Hepatocyte (in vitro differentiated cells): Measurements from ENCODE around the gene FRMD3. TPM values are rescaled to one million over a fixed set of nuclear protein-coding genes. Genes with fewer than 3 reads are reported as not detected.

Experiments
- DNase-seq: peaks from one replicate; pipeline ENCODE4 v3.0.0-alpha.2; 2016; ENCODE audit warnings: low spot score
- H2AFZ ChIP-seq: fragments of 200-600 bp; sonication (generic); 2 replicates; pipeline ENCODE4 v1.6.0; 2016; ENCODE audit warnings: antibody characterized with exemption, mild to moderate bottlenecking
- H3K27ac ChIP-seq: fragments of 200-600 bp; sonication (generic); 2 replicates; pipeline ENCODE4 v1.5.1; 2016; ENCODE audit warnings: mild to moderate bottlenecking
- H3K27me3 ChIP-seq: fragments of 200-600 bp; sonication (generic); 2 replicates; pipeline ENCODE4 v1.6.1; 2016
- H3K36me3 ChIP-seq: fragments of 200-600 bp; sonication (generic); replicated peaks from 2 replicates; pipeline ENCODE4 v1.5.1; 2016; ENCODE audit warnings: low read depth; ENCODE audit not compliant: insufficient read depth
- H3K4me1 ChIP-seq: fragments of 200-600 bp; sonication (generic); 2 replicates; pipeline ENCODE4 v1.5.1; 2016; ENCODE audit warnings: mild to moderate bottlenecking, moderate library complexity; ENCODE audit not compliant: insufficient read depth
- H3K4me2 ChIP-seq: fragments of 200-600 bp; sonication (generic); 2 replicates; pipeline ENCODE4 v1.6.0; 2016
- H3K4me3 ChIP-seq: fragments of 200-600 bp; sonication (generic); 2 replicates; pipeline ENCODE4 v1.5.1; 2016; ENCODE audit warnings: mild to moderate bottlenecking
- H3K79me2 ChIP-seq: fragments of 200-600 bp; sonication (generic); 2 replicates; pipeline ENCODE4 v1.6.0; 2017; ENCODE audit warnings: mild to moderate bottlenecking
- H3K9me2 ChIP-seq: fragments of 200-600 bp; sonication (generic); replicated peaks from 2 replicates; pipeline ENCODE4 v1.6.0; 2017; ENCODE audit warnings: mild to moderate bottlenecking; ENCODE audit not compliant: insufficient read depth
- H3K9me3 ChIP-seq: fragments of 200-600 bp; sonication (generic); 2 replicates; pipeline ENCODE4 v1.5.1; 2016; ENCODE audit warnings: low read depth, mild to moderate bottlenecking
- H4K20me1 ChIP-seq: fragments of 200-600 bp; sonication (generic); 2 replicates; pipeline ENCODE4 v1.6.0; 2016; ENCODE audit warnings: mild to moderate bottlenecking; ENCODE audit not compliant: insufficient read depth, poor library complexity, severe bottlenecking
- EZH2 ChIP-seq: fragments of 200-600 bp; sonication (generic); IDR thresholded peaks from 2 replicates; pipeline ENCODE4 v1.6.1; 2016; ENCODE audit warnings: antibody characterized with exemption, mild to moderate bottlenecking, borderline replicate concordance
- EZH2phosphoT487 ChIP-seq: fragments of 200-600 bp; sonication (generic); IDR thresholded peaks from one replicate; pipeline ENCODE4 v1.6.1; 2018; ENCODE audit warnings: antibody characterized with exemption, mild to moderate bottlenecking, low read depth, moderate library complexity; ENCODE audit not compliant: unreplicated experiment, severe bottlenecking
- WGBS: methylation state at CpG from one replicate; pipeline ENCODE4 v1.1.6; 2016; ENCODE audit warnings: low lambda C conversion rate; ENCODE audit errors: missing lambda C conversion rate; 5-methylcytosine and 5-hydroxymethylcytosine counted together
- polyA plus RNA-seq: library from polyadenylated mRNA; unstranded; fragments of >200 nt; fragmentation: Nextera tagmentation; extraction: Ambion mirVana; gene quantifications from 2 replicates; pipeline ENCODE4 v1.2.1, GENCODE V29; 2016
- total RNA-seq: library from RNA; depleted of rRNA; stranded (reverse); fragments of >200 nt; gene quantifications from 2 replicates; pipeline ENCODE4 v1.2.3, GENCODE V29; 2014
- TF ChIP-seq, protein P1 (sequence below): fragments of 200-600 bp; sonication (generic); IDR thresholded peaks from 2 replicates; pipeline ENCODE4 v1.5.1; 2016; ENCODE audit warnings: antibody characterized with exemption, mild to moderate bottlenecking; ENCODE audit not compliant: poor library complexity

Gene FRMD3
- total and polyA plus RNA-seq, 2 experiments from 2014 or later = 3.9 to 7.0 TPM

DNA sequence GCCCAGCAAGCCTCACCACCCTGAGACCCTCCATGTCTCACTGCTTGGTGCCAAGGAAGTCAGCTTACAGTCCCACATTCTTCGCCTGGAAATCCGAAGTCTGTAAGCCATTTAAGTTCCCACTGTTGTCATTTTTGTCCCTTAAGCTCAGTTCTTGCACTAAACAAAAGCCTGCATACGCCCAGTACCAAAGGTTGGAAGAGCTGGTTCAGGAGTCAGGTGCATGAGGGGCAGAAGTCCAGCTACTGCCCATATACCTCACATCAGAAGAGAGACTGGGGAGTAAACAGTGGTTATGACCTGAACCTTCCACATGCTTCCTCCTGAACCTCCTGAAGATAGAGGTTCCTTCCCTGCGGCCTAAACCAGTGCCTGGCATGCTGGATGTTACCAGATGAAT, 146.0 kb downstream of the FRMD3 start:
- Histone ChIP-seq H3K4me1 (no peaks in the 10 kb centered on the region), H3K27me3 (no peaks in the 10 kb centered on the region), H2AFZ (no peak overlapping the region), H4K20me1 (no peaks in the 10 kb centered on the region), H3K9me3 (no peaks in the 10 kb centered on the region), H3K36me3 (no peaks in the 10 kb centered on the region), H3K27ac (no peak overlapping the region), H3K4me2 (no peak overlapping the region), H3K9me2 (no peaks in the 10 kb centered on the region), H3K4me3 (no peak overlapping the region), H3K79me2 (no peaks in the 10 kb centered on the region)
- peak; percentile 9 for DNase-seq
- 87% methylated on average over 4 of the region's 4 CpGs for WGBS
- TF ChIP-seq EZH2phosphoT487 = no peak
- TF ChIP-seq, protein P1, sequence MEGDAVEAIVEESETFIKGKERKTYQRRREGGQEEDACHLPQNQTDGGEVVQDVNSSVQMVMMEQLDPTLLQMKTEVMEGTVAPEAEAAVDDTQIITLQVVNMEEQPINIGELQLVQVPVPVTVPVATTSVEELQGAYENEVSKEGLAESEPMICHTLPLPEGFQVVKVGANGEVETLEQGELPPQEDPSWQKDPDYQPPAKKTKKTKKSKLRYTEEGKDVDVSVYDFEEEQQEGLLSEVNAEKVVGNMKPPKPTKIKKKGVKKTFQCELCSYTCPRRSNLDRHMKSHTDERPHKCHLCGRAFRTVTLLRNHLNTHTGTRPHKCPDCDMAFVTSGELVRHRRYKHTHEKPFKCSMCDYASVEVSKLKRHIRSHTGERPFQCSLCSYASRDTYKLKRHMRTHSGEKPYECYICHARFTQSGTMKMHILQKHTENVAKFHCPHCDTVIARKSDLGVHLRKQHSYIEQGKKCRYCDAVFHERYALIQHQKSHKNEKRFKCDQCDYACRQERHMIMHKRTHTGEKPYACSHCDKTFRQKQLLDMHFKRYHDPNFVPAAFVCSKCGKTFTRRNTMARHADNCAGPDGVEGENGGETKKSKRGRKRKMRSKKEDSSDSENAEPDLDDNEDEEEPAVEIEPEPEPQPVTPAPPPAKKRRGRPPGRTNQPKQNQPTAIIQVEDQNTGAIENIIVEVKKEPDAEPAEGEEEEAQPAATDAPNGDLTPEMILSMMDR = no peak
- TF ChIP-seq EZH2 = no peak

DNA sequence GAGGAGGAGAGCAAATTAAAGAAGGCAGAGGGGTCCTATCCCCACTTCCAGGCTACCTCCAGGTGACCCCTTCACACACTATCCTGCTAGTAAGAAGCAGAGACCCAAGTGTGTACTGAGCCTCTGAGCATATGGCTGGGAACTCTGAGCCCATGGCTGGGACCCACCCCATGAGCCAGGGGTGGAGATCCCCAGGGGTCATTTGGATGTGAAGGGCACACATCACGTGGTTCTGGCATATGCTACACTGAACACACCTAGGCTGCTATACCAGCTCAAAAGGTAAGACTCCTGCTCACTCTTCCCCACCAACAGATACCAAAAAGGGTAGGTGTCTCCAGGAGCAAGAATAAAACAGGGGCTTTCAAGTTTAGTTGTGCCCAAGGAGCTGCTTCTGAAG, 149.9 kb downstream of the FRMD3 start:
- no peak for DNase-seq
- no peaks in the 10 kb centered on the region for H3K36me3 ChIP-seq

DNA sequence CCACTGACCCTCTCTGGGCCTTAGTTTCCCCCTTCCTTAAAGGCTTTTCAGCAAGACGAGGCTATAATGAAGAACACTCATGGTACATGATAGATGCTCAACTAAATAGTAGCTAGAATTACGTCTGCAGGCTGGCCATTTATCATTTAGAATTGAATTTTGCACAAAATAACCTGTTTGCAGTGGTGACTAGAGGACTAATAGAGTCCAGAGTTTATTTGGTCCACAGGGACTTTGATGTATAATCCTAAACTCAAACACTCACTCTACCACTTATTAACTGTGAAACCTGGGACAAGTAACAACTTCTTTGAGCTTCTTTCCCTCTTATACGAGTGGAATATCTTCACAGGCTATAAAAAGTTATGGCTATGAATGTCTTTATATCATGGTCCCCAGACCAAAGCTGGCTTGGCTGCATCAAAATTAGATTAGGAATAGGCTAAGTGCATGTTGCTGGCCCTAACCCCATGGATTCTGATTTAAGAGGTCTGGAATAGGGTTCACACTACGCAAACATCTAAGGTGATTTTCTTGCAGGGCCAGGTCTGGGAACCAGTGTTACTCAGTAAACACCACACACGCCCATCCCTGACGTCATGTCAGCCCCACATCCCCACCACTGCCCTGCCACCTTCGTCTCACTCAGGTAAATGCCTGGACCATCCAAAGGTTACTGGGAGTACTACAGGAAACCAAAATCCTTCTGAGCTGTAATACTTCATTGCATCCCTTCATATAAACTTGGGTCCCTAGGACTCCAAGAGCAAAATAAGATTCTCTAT, 150.6 kb downstream of the FRMD3 start:
- H4K20me1 ChIP-seq = no peaks in the 10 kb centered on the region
- no peaks in the 10 kb centered on the region for H3K27me3 ChIP-seq
- WGBS = 69% methylated on average over 7 of the region's 7 CpGs
- no peaks in the 10 kb centered on the region for H3K4me1 ChIP-seq
- TF ChIP-seq EZH2phosphoT487 = no peak
- no peak for DNase-seq
- no peaks in the 10 kb centered on the region for H3K9me2 ChIP-seq
- H2AFZ ChIP-seq = no peak overlapping the region
- no peaks in the 10 kb centered on the region for H3K36me3 ChIP-seq
- H3K79me2 ChIP-seq = no peaks in the 10 kb centered on the region
- H3K4me2 ChIP-seq = no peak overlapping the region
- H3K27ac ChIP-seq = no peak overlapping the region
- no peaks in the 10 kb centered on the region for H3K9me3 ChIP-seq
- H3K4me3 ChIP-seq = no peak overlapping the region

More for the DNA sequence above, 149.9 kb downstream of the FRMD3 start:
- H3K79me2 ChIP-seq = no peaks in the 10 kb centered on the region
- H3K9me2 ChIP-seq = no peaks in the 10 kb centered on the region
- H3K9me3 ChIP-seq = no peaks in the 10 kb centered on the region
- H3K27ac ChIP-seq = no peak overlapping the region
- no peaks in the 10 kb centered on the region for H4K20me1 ChIP-seq
- no peaks in the 10 kb centered on the region for H3K27me3 ChIP-seq
- H3K4me1 ChIP-seq = no peaks in the 10 kb centered on the region
- H2AFZ ChIP-seq = no peak overlapping the region
- H3K4me3 ChIP-seq = no peak overlapping the region
- TF ChIP-seq, protein P1 = no peak
- no peak for TF ChIP-seq EZH2
- no peak for TF ChIP-seq EZH2phosphoT487
- 88% methylated on average over 1 of the region's 1 CpG for WGBS
- H3K4me2 ChIP-seq = no peak overlapping the region

DNA sequence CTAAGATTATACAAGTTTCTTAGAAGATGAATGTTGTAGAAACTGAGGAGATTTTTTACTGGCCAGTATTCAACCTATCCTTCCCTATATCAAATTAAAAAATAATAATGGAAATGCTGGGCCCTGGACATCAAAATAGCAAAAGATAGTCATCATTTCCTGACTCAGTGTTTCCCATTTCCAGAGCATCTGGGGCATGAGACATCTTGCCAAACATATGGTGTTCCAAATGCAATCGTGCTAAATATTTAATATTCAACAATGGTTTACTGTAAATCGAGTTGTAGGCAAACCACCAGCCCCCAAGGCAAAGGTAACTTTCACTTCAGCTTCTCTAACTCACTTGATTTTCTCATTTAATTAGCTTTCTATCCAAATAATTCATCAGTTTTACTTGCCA, 152.9 kb downstream of the FRMD3 start:
- Histone ChIP-seq H3K9me3 (no peaks in the 10 kb centered on the region), H2AFZ (no peak overlapping the region), H3K9me2 (no peaks in the 10 kb centered on the region), H3K36me3 (no peaks in the 10 kb centered on the region), H4K20me1 (no peaks in the 10 kb centered on the region), H3K27ac (no peak overlapping the region), H3K4me1 (no peaks in the 10 kb centered on the region), H3K4me3 (no peak overlapping the region), H3K27me3 (no peaks in the 10 kb centered on the region), H3K79me2 (no peaks in the 10 kb centered on the region), H3K4me2 (no peak overlapping the region)
- DNase-seq = no peak
- TF ChIP-seq EZH2 = no peak
- WGBS = 72% methylated on average over 2 of the region's 2 CpGs
